ENCODE measurements around the gene AIF1L.
"Not testable (repeated sequence)": the region's sequence is repeated elsewhere in the genome, so short reads cannot be mapped to it uniquely, and the experiment has no call there.

DNA sequence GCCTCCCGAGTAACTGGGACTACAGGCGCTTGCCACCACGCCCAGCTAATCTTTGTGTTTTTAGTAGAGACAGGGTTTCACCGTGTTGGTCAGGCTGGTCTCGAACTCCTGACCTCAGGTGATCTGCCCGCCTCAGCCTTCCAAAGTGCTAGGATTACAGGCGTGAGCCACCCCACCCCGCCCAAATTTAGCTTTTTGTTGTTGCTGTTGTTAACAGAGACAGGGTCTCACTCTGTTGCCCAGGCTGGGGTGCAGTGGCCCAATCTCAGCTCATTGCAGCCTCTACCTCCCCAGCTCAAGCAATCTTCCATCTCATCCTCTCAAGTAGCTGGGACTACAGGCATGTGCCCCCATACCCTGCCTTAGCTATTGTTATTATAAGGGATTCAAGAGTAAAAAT, 3.5 kb downstream of the AIF1L start:
- TF ChIP-seq, protein P1, sequence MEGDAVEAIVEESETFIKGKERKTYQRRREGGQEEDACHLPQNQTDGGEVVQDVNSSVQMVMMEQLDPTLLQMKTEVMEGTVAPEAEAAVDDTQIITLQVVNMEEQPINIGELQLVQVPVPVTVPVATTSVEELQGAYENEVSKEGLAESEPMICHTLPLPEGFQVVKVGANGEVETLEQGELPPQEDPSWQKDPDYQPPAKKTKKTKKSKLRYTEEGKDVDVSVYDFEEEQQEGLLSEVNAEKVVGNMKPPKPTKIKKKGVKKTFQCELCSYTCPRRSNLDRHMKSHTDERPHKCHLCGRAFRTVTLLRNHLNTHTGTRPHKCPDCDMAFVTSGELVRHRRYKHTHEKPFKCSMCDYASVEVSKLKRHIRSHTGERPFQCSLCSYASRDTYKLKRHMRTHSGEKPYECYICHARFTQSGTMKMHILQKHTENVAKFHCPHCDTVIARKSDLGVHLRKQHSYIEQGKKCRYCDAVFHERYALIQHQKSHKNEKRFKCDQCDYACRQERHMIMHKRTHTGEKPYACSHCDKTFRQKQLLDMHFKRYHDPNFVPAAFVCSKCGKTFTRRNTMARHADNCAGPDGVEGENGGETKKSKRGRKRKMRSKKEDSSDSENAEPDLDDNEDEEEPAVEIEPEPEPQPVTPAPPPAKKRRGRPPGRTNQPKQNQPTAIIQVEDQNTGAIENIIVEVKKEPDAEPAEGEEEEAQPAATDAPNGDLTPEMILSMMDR (IDR thresholded peaks at IDR 0.05): not testable (repeated sequence)
- TF ChIP-seq POLR2AphosphoS5 (IDR thresholded peaks at IDR 0.05; ENCODE audit: insufficient read depth in 1 of 2, low read depth in 1 of 2): not testable (repeated sequence)
